PC-9 (cell line): ENCODE data around the gene MYO5B. TPM values are rescaled to one million over a fixed set of nuclear protein-coding genes. Genes with fewer than 3 reads are reported as not detected.
"Not testable (repeated sequence)": the region's sequence is repeated elsewhere in the genome, so short reads cannot be mapped to it uniquely, and the experiment has no call there.

Experiments
- BruUV-seq: library from RNA; stranded (reverse); fragments of 400-500 nt; replicated peaks from 2 replicates; lab custom pipeline; 2021; lab: Mats Ljungman, UMichigan
- CTCF ChIA-PET: fragments of 300-600 bp; sonication (Branson Sonifier 250); formaldehyde crosslinking; loops from one replicate; lab custom pipeline; 2022; ENCODE audit warnings: antibody characterized with exemption; lab: Charles Lee
- POLR2A ChIA-PET: fragments of 300-600 bp; sonication (Branson Sonifier 250); formaldehyde crosslinking; loops from one replicate; lab custom pipeline; 2022; ENCODE audit warnings: antibody characterized with exemption; ENCODE audit not compliant: unreplicated experiment; lab: Charles Lee
- DNase-seq, 2 experiments: peaks; one replicate each; pipeline versions ENCODE4 v3.0.0 to v3.0.0-alpha.2; 2015 to 2022; ENCODE audit warnings: mixed read lengths in 1 of 2
- H2AFZ ChIP-seq: fragments of 200-600 bp; sonication (generic); 2 replicates; pipeline ENCODE4 v1.8.1; 2017; ENCODE audit warnings: antibody characterized with exemption
- H3F3A ChIP-seq: fragments of 200-600 bp; sonication (generic); 2 replicates; pipeline ENCODE4 v1.8.1; 2017; ENCODE audit warnings: antibody characterized with exemption, mild to moderate bottlenecking, low read depth; ENCODE audit not compliant: insufficient read depth
- H3K27ac ChIP-seq: fragments of 200-600 bp; sonication (generic); 2 replicates; pipeline ENCODE4 v1.6.1; 2016; ENCODE audit warnings: mixed run types
- H3K27me3 ChIP-seq: fragments of 200-600 bp; sonication (generic); 2 replicates; pipeline ENCODE4 v1.6.1; 2016; ENCODE audit warnings: low read depth, mixed run types; ENCODE audit not compliant: insufficient read depth
- H3K36me3 ChIP-seq: fragments of 200-600 bp; sonication (generic); 2 replicates; pipeline ENCODE4 v1.6.1; 2016; ENCODE audit warnings: low read depth, mixed run types
- H3K4me1 ChIP-seq: fragments of 200-600 bp; sonication (generic); replicated peaks from 2 replicates; pipeline ENCODE4 v1.6.1; 2016; ENCODE audit warnings: mixed run types; ENCODE audit not compliant: insufficient read depth
- H3K4me2 ChIP-seq: fragments of 200-600 bp; sonication (generic); 2 replicates; pipeline ENCODE4 v1.6.1; 2017; ENCODE audit warnings: mixed run types
- H3K4me3 ChIP-seq: fragments of 200-600 bp; sonication (generic); 2 replicates; pipeline ENCODE4 v1.6.1; 2016; ENCODE audit warnings: mixed run types
- H3K79me2 ChIP-seq: fragments of 200-600 bp; sonication (generic); 2 replicates; pipeline ENCODE4 v1.6.1; 2017; ENCODE audit warnings: low read depth, mixed run types
- H3K9me2 ChIP-seq: fragments of 200-600 bp; sonication (generic); 2 replicates; pipeline ENCODE4 v1.8.1; 2017; ENCODE audit warnings: mild to moderate bottlenecking; ENCODE audit not compliant: insufficient read depth
- H3K9me3 ChIP-seq: fragments of 200-600 bp; sonication (generic); 2 replicates; pipeline ENCODE4 v1.8.1; 2016; ENCODE audit warnings: low read depth; ENCODE audit not compliant: insufficient read depth
- H4K20me1 ChIP-seq: fragments of 200-600 bp; sonication (generic); 2 replicates; pipeline ENCODE4 v1.8.1; 2017; ENCODE audit not compliant: insufficient read depth
- EZH2 ChIP-seq: fragments of 200-600 bp; sonication (generic); IDR thresholded peaks from 2 replicates; pipeline ENCODE4 v1.8.0; 2017; ENCODE audit warnings: antibody characterized with exemption, low read depth
- intact Hi-C: fragments of 100-400 bp; cut with micrococcal nuclease; formaldehyde crosslinking; loops from one replicate; pipeline ENCODE4 v1.10.0; 2022; ENCODE audit not compliant: unreplicated experiment
- total RNA-seq: library from RNA; stranded (reverse); gene quantifications from 2 replicates; pipeline ENCODE4 v1.2.3, GENCODE V29; 2021
- TF ChIP-seq, protein P1 (sequence below): fragments of 200-600 bp; sonication (generic); conservative IDR thresholded peaks from 2 replicates; pipeline ENCODE4 v1.6.1; 2017; ENCODE audit warnings: mixed run types, antibody characterized with exemption, mild to moderate bottlenecking, moderate library complexity

MYO5B gene
- total RNA-seq, 1 experiment from 2014 or later = 25.4 TPM

DNA sequence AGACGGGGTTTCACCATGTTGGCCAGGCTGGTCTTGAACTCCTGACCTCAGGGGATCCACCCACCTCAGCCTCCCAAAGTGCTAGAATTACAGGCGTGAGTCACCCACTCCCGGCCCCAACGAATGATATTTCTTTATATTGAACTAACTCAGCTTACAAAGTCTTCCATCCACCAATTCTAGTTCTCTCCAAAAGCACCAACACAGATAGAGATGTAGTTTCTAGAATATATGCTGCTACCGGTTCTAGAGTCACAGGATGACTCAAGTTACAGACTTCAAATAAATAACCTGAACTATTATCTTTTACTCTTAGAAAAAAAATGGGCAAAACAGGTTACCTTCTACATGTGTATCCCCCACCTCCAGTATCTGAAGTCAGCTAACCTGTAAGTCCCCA, 390.9 kb downstream of the MYO5B start:
- ChIA-PET CTCF (no interaction called here), POLR2A (no interaction called here)
- Histone ChIP-seq H2AFZ (no peak overlapping the region), H3K9me2 (no peaks in the 10 kb centered on the region), H3K4me1 (no peaks in the 10 kb centered on the region), H3K4me3 (no peak overlapping the region), H3K27me3 (no peaks in the 10 kb centered on the region), H3K36me3 (no peaks in the 10 kb centered on the region), H3F3A (no peaks in the 10 kb centered on the region), H3K9me3 (no peaks in the 10 kb centered on the region), H3K27ac (no peak overlapping the region), H4K20me1 (no peaks in the 10 kb centered on the region), H3K4me2 (no peak overlapping the region), H3K79me2 (0 out of 2 replicates have a peak, but pooled peaks cover 10% of the 10 kb centered on the region)
- intact Hi-C loops = no loop called here
- no peak for DNase-seq
- no TSS peak for BruUV-seq
- TF ChIP-seq EZH2 = no peak
- TF ChIP-seq, protein P1, sequence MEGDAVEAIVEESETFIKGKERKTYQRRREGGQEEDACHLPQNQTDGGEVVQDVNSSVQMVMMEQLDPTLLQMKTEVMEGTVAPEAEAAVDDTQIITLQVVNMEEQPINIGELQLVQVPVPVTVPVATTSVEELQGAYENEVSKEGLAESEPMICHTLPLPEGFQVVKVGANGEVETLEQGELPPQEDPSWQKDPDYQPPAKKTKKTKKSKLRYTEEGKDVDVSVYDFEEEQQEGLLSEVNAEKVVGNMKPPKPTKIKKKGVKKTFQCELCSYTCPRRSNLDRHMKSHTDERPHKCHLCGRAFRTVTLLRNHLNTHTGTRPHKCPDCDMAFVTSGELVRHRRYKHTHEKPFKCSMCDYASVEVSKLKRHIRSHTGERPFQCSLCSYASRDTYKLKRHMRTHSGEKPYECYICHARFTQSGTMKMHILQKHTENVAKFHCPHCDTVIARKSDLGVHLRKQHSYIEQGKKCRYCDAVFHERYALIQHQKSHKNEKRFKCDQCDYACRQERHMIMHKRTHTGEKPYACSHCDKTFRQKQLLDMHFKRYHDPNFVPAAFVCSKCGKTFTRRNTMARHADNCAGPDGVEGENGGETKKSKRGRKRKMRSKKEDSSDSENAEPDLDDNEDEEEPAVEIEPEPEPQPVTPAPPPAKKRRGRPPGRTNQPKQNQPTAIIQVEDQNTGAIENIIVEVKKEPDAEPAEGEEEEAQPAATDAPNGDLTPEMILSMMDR = no peak

DNA sequence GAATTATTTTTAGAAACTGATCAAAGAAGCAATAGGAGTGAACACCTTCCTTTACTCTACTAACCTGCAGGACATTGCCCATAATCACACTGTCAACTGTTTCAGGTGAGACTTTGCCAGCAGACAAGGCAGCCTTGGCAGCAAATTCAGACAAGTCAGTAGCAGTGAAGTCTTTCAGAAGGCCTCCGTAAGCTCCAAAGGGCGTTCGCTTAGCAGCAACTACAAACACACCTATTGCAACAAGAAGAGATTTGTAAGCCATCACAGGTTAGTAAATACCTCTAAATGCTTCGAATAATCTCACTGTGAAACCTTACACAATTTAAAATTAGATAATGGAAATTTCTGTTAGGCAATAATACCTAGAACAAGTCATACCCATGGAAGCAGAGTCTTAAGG, 392.3 kb downstream of the MYO5B start:
- intact Hi-C loops = no loop called here
- Histone ChIP-seq H3K79me2 (0 out of 2 replicates have a peak, but pooled peaks cover 10% of the 10 kb centered on the region), H3F3A (no peaks in the 10 kb centered on the region), H3K36me3 (no peaks in the 10 kb centered on the region), H2AFZ (no peak overlapping the region), H3K4me3 (no peak overlapping the region), H4K20me1 (no peaks in the 10 kb centered on the region), H3K4me2 (no peak overlapping the region), H3K27ac (no peak overlapping the region), H3K4me1 (no peaks in the 10 kb centered on the region), H3K9me2 (no peaks in the 10 kb centered on the region), H3K27me3 (no peaks in the 10 kb centered on the region), H3K9me3 (no peaks in the 10 kb centered on the region)
- ChIA-PET POLR2A (no interaction called here), CTCF (no interaction called here)
- TF ChIP-seq, protein P1 = no peak
- no peak for DNase-seq
- no TSS peak for BruUV-seq

- H3K9me3 ChIP-seq, H3K4me2 ChIP-seq, CTCF ChIA-PET, H3F3A ChIP-seq, H2AFZ ChIP-seq, BruUV-seq, H3K79me2 ChIP-seq, H3K9me2 ChIP-seq, H3K4me1 ChIP-seq, H4K20me1 ChIP-seq, H3K27me3 ChIP-seq, H3K27ac ChIP-seq, H3K4me3 ChIP-seq, H3K36me3 ChIP-seq, DNase-seq, POLR2A ChIA-PET, intact Hi-C loops: not testable (repeated sequence)
Measured at GRCh38 chr18:49800491-49800890, 394.5 kb downstream of the MYO5B start.

GRCh38 chr18:49799806-49800205, 395.1 kb downstream of the MYO5B start:
- H2AFZ ChIP-seq, H3K4me3 ChIP-seq, H3K27ac ChIP-seq, DNase-seq, H3K27me3 ChIP-seq, intact Hi-C loops, H3F3A ChIP-seq, H3K79me2 ChIP-seq, H3K4me1 ChIP-seq, CTCF ChIA-PET, H3K9me3 ChIP-seq, H4K20me1 ChIP-seq, H3K36me3 ChIP-seq, H3K4me2 ChIP-seq, BruUV-seq, H3K9me2 ChIP-seq, POLR2A ChIA-PET: not testable (repeated sequence)
